HG03521 (cell line): ENCODE measurements around the gene POP4.

Source experiments
- ATAC-seq: cut with Tn5 transposase; IDR thresholded peaks from one replicate; pipeline ENCODE4 v1.9.1; 2021; ENCODE audit warnings: mild to moderate bottlenecking, moderate library complexity; ENCODE audit not compliant: unreplicated experiment

The POP4 gene

GRCh38 chr19:29576761-29577648 is 29.1 kb upstream of the POP4 start:
- ATAC-seq = no peak

GRCh38 chr19:29577649-29577963 is 28.5 kb upstream of the POP4 start:
- no peak for ATAC-seq

GRCh38 chr19:29578349-29578748 is 27.7 kb upstream of the POP4 start:
- ATAC-seq = no peak

GRCh38 chr19:29579308-29579910 is 26.7 kb upstream of the POP4 start:
- no peak for ATAC-seq

GRCh38 chr19:29581398-29581797 is 24.7 kb upstream of the POP4 start:
- no peak for ATAC-seq

GRCh38 chr19:29583196-29583999 is 22.7 kb upstream of the POP4 start:
- ATAC-seq = no peak

GRCh38 chr19:29586401-29586800 is 19.7 kb upstream of the POP4 start:
- ATAC-seq = no peak

GRCh38 chr19:29587059-29587458 is 19.0 kb upstream of the POP4 start:
- no peak for ATAC-seq

GRCh38 chr19:29587518-29587986 is 18.5 kb upstream of the POP4 start:
- ATAC-seq = no peak

GRCh38 chr19:29588095-29588494 is 18.0 kb upstream of the POP4 start:
- ATAC-seq = no peak

- no peak for ATAC-seq
Observed at GRCh38 chr19:29590278-29590677, 15.8 kb upstream of the POP4 start.

- ATAC-seq = no peak
Observed at GRCh38 chr19:29591670-29592069, 14.4 kb upstream of the POP4 start.

- ATAC-seq = no peak
Observed at GRCh38 chr19:29593869-29594268, 12.2 kb upstream of the POP4 start.

GRCh38 chr19:29596080-29596727 is 9.9 kb upstream of the POP4 start:
- ATAC-seq = no peak

- no peak for ATAC-seq
Observed at GRCh38 chr19:29596885-29597525, 9.1 kb upstream of the POP4 start.

- ATAC-seq = no peak
Observed at GRCh38 chr19:29598036-29598435, 8.0 kb upstream of the POP4 start.

- no peak for ATAC-seq
Observed at GRCh38 chr19:29598496-29598895, 7.6 kb upstream of the POP4 start.

- no peak for ATAC-seq
Observed at GRCh38 chr19:29603308-29603707, 2.8 kb upstream of the POP4 start.

GRCh38 chr19:29606420-29606747 is 301 bp downstream of the POP4 start:
- ATAC-seq = no peak

- no peak for ATAC-seq
Observed at GRCh38 chr19:29609636-29610035, 3.6 kb downstream of the POP4 start.

GRCh38 chr19:29610213-29610573 is 4.1 kb downstream of the POP4 start:
- ATAC-seq = no peak
